Stomach (tissue), 9 donors: ENCODE results near the gene FBN2. TPM values are rescaled to one million over a fixed set of nuclear protein-coding genes. Genes with fewer than 3 reads are reported as not detected.
A peak's percentile ranks its signal among the peaks of the same experiment; 100 is the strongest.

Source experiments
- DNase-seq, 2 donors: peaks; one replicate each; pipeline versions ENCODE4 v3.0.0 to v3.0.0-alpha.2; 2013 to 2019
- H3K27ac ChIP-seq, 5 donors: fragments of 200-600 bp in 4 of 5; sonication (generic) in 4 of 5; one replicate each; pipeline ENCODE4 v1.5.1; 2013 to 2019; ENCODE audit warnings: mild to moderate bottlenecking in 1 of 5, moderate library complexity in 1 of 5
- H3K27me3 ChIP-seq, 3 donors: fragments of 200-600 bp; sonication (generic); one replicate each; pipeline ENCODE4 v1.5.1; 2017 to 2019; ENCODE audit warnings: mixed run types in 1 of 3
- H3K36me3 ChIP-seq, 4 donors: fragments of 200-600 bp; sonication (generic); 1 replicate in 3 of 4; 2 replicates in 1 of 4; pipeline ENCODE4 v1.5.1; 2016 to 2019
- H3K4me1 ChIP-seq, 4 donors: fragments of 200-600 bp; sonication (generic); one replicate each; pipeline ENCODE4 v1.5.1; 2016 to 2019
- H3K4me3 ChIP-seq, 4 donors: fragments of 200-600 bp; sonication (generic) in 3 of 4; one replicate each; pipeline ENCODE4 v1.5.1; 2016 to 2019; ENCODE audit warnings: mild to moderate bottlenecking in 1 of 4
- H3K9me3 ChIP-seq, 4 donors: fragments of 200-600 bp; sonication (generic); one replicate each; pipeline ENCODE4 v1.5.1; 2016 to 2019
- EP300 ChIP-seq: sonication (generic); formaldehyde crosslinking; IDR thresholded peaks from one replicate; pipeline ENCODE4 v1.6.1; 2017; ENCODE audit warnings: antibody characterized with exemption
- POLR2A ChIP-seq, 4 donors: fragments of 450-650 bp; IDR thresholded peaks; one replicate each; pipeline ENCODE4 v1.6.1; 2016; ENCODE audit warnings: antibody characterized with exemption in 4 of 4, control low read depth in 2 of 4, mild to moderate bottlenecking in 1 of 4, moderate library complexity in 1 of 4
- POLR2AphosphoS5 ChIP-seq, 3 donors: sonication (generic); formaldehyde crosslinking; IDR thresholded peaks; one replicate each; pipeline ENCODE4 v1.6.1; 2016; ENCODE audit warnings: antibody characterized with exemption in 3 of 3
- WGBS, 5 donors: extraction: QIAGEN DNeasy Blood & Tissue Kit in 3 of 5; methylation state at CpG; one replicate each; pipeline versions ENCODE4 v1.1.5 to v1.1.7; 2013 to 2018; 5-methylcytosine and 5-hydroxymethylcytosine counted together
- intact Hi-C: fragments of 100-400 bp; cut with DNase I; formaldehyde crosslinking; loops from one replicate; pipeline ENCODE4 v1.15.1; 2023; ENCODE audit warnings: low total_unique reads
- polyA plus RNA-seq, 3 donors: library from polyadenylated mRNA; stranded (reverse); fragments of 200-250 nt; gene quantifications; one replicate each; pipeline ENCODE4 v1.2.3, GENCODE V29; 2013
- small RNA-seq, 4 donors: library from RNA; depleted of rRNA; stranded (forward); fragments of <200 nt; gene quantifications; one replicate each; pipeline ENCODE3, GENCODE V24; 2016
- total RNA-seq, 5 donors: library from RNA; depleted of rRNA; stranded (reverse); fragments of >200 nt; gene quantifications; one replicate each; pipeline versions ENCODE4 v1.1.0 to v1.2.3, GENCODE V29; 2014 to 2016
- TF ChIP-seq, protein P1 (sequence below), 7 experiments: fragments of 450-650 bp in 4 of 7; fragments of 200-600 bp in 3 of 7; sonication (generic) in 3 of 7; IDR thresholded peaks; one replicate each; pipeline ENCODE4 v1.5.1; 2016 to 2019; ENCODE audit warnings: antibody characterized with exemption in 7 of 7, control low read depth in 2 of 7, mild to moderate bottlenecking in 1 of 7
- donor health status: healthy with polysubstance abuse.
- donor health status: Bipolar disorder and iron deficiency.
- donor health status: healthy.

FBN2 gene
- total and polyA plus RNA-seq, 8 donors, result under 0.01 to 42.8 (median 1.9) TPM

GRCh38 chr5:128212191-128212806 is 325.7 kb downstream of the FBN2 start:
- TF ChIP-seq POLR2AphosphoS5 (IDR thresholded peaks at IDR 0.05) (no peak), POLR2A (IDR thresholded peaks at IDR 0.05) (no peak), EP300 (no peak)
- TF ChIP-seq, protein P1, sequence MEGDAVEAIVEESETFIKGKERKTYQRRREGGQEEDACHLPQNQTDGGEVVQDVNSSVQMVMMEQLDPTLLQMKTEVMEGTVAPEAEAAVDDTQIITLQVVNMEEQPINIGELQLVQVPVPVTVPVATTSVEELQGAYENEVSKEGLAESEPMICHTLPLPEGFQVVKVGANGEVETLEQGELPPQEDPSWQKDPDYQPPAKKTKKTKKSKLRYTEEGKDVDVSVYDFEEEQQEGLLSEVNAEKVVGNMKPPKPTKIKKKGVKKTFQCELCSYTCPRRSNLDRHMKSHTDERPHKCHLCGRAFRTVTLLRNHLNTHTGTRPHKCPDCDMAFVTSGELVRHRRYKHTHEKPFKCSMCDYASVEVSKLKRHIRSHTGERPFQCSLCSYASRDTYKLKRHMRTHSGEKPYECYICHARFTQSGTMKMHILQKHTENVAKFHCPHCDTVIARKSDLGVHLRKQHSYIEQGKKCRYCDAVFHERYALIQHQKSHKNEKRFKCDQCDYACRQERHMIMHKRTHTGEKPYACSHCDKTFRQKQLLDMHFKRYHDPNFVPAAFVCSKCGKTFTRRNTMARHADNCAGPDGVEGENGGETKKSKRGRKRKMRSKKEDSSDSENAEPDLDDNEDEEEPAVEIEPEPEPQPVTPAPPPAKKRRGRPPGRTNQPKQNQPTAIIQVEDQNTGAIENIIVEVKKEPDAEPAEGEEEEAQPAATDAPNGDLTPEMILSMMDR (IDR thresholded peaks at IDR 0.05), result no peak
- Histone ChIP-seq H3K36me3 (no peaks in the 10 kb centered on the region), H3K4me1 (peaks cover 0 to 7% (median 3%) of the 10 kb centered on the region in 4 donors), H3K27ac (no peak overlapping the region), H3K9me3 (no peaks in the 10 kb centered on the region), H3K4me3 (no peak overlapping the region), H3K27me3 (no peaks in the 10 kb centered on the region)
- peak in 1 of 2 donors; percentile 30 for DNase-seq
- intact Hi-C loops, result loop anchor here (5.0 to 10.0 kb wide), 2 partner anchors 285 to 633 kb away; no protein-coding TSS in a partner anchor
- WGBS, 5 donors, result 43 to 61% (median 45%) methylated on average over 5 of the region's 5 CpGs

- Histone ChIP-seq H3K27ac (no peak overlapping the region), H3K4me3 (no peak overlapping the region), H3K4me1 (peaks cover 0 to 6% (median 2%) of the 10 kb centered on the region in 4 donors), H3K27me3 (no peaks in the 10 kb centered on the region), H3K9me3 (no peaks in the 10 kb centered on the region), H3K36me3 (no peaks in the 10 kb centered on the region)
- TF ChIP-seq EP300, result no peak
- TF ChIP-seq POLR2A (IDR thresholded peaks at IDR 0.05), result no peak
- no peak for TF ChIP-seq POLR2AphosphoS5 (IDR thresholded peaks at IDR 0.05)
- TF ChIP-seq, protein P1 (IDR thresholded peaks at IDR 0.05), result no peak
- intact Hi-C loops, result loop anchor here (10.0 kb wide), 2 partner anchors 464 to 644 kb away; no protein-coding TSS in a partner anchor
- DNase-seq, result no peak
Measured at GRCh38 chr5:128208436-128208835, 329.6 kb downstream of the FBN2 start.

Small RNAs within 50 kb of the gene (small RNA-seq; reads per million reads assigned to genes)
- 0 reads per million in 4 donors for gene RF00019
